AG09319 (cell line): Measurements from ENCODE around the gene RPP38.
A peak's percentile ranks its signal among the peaks of the same experiment; 100 is the strongest.

Source experiments
- DNase-seq: peaks from one replicate; pipeline ENCODE4 v3.0.0-alpha.2; 2010; ENCODE audit warnings: low read depth; ENCODE audit errors: extremely low read depth
- CTCF ChIP-seq: IDR thresholded peaks from 2 replicates; pipeline ENCODE4 v1.5.1; 2011; ENCODE audit warnings: low read depth, mild to moderate bottlenecking, inconsistent platforms, low read length, moderate library complexity

Gene RPP38

GRCh38 chr10:15088428-15089261, 8.5 kb upstream of the RPP38 start, which contains the start of gene ACBD7:
ACBD7 (minus strand) TSS chr10:15088776; CDS start chr10:15088728, 48 bp downstream.
- no peak; the same call in 1 of the 2 replicates for TF ChIP-seq CTCF
- no peak for DNase-seq

- DNase-seq: no peak
- no peak for TF ChIP-seq CTCF
These were observed 5.7 kb upstream of the RPP38 start for GRCh38 chr10:15091418-15091817.

- no peak for TF ChIP-seq CTCF
- no peak for DNase-seq
These were observed 4.2 kb upstream of the RPP38 start for GRCh38 chr10:15092855-15093408.

GRCh38 chr10:15096661-15097010, 519 bp upstream of the RPP38 start:
- DNase-seq: no peak
- no peak for TF ChIP-seq CTCF

GRCh38 chr10:15099886-15100285, 2.7 kb downstream of the RPP38 start:
- no peak for DNase-seq

GRCh38 chr10:15103513-15103912, 6.4 kb downstream of the RPP38 start:
- DNase-seq: no peak
- TF ChIP-seq CTCF: no peak

More at GRCh38 chr10:15099886-15100285, 2.7 kb downstream of the RPP38 start:
- TF ChIP-seq CTCF: no peak

- peak; percentile 86 for TF ChIP-seq CTCF
- DNase-seq: no peak
These were observed 9.3 kb downstream of the RPP38 start for GRCh38 chr10:15106352-15107013.
